SK-N-MC (cell line): ENCODE data around the gene RRAGB.
"Not testable (repeated sequence)": the region's sequence is repeated elsewhere in the genome, so short reads cannot be mapped to it uniquely, and the experiment has no call there.

Experiments used
- DNase-seq: peaks from one replicate; pipeline ENCODE4 v3.0.0-alpha.2; 2011; ENCODE audit warnings: low read depth, low spot score
- H3K27ac ChIP-seq: fragments of 200-600 bp; sonication (generic); 2 replicates; pipeline ENCODE4 v1.5.1; 2016; ENCODE audit warnings: mixed run types
- H3K36me3 ChIP-seq: fragments of 200-600 bp; sonication (generic); 2 replicates; pipeline ENCODE4 v1.6.1; 2017; ENCODE audit warnings: antibody characterized with exemption, low read length, mixed read lengths; ENCODE audit not compliant: insufficient read depth
- H3K4me3 ChIP-seq: fragments of 200-600 bp; sonication (generic); 2 replicates; pipeline ENCODE4 v1.5.1; 2016
- H3K9ac ChIP-seq: fragments of 200-600 bp; sonication (generic); 2 replicates; pipeline ENCODE4 v1.8.0; 2017; ENCODE audit warnings: mixed run types, mixed read lengths; ENCODE audit not compliant: insufficient read length
- H3K9me3 ChIP-seq: fragments of 200-600 bp; sonication (generic); 2 replicates; pipeline ENCODE4 v1.6.1; 2017; ENCODE audit warnings: low read depth, mild to moderate bottlenecking, antibody characterized with exemption, low read length, moderate library complexity, mixed read lengths
- EZH2 ChIP-seq: fragments of 200-600 bp; sonication (generic); IDR thresholded peaks from one replicate; pipeline ENCODE4 v1.6.1; 2017; ENCODE audit warnings: antibody characterized with exemption
- FOXP2 ChIP-seq: optimal IDR thresholded peaks from 2 replicates; pipeline ENCODE3; 2011; ENCODE audit warnings: mild to moderate bottlenecking, moderate library complexity; ENCODE audit not compliant: insufficient read depth; ENCODE audit errors: extremely low read length, control extremely low read depth
- POLR2AphosphoS5 ChIP-seq: IDR thresholded peaks from 2 replicates; pipeline ENCODE4 v1.6.1; 2012; ENCODE audit warnings: mild to moderate bottlenecking, low read depth, low read length, borderline replicate concordance

RRAGB gene

DNA sequence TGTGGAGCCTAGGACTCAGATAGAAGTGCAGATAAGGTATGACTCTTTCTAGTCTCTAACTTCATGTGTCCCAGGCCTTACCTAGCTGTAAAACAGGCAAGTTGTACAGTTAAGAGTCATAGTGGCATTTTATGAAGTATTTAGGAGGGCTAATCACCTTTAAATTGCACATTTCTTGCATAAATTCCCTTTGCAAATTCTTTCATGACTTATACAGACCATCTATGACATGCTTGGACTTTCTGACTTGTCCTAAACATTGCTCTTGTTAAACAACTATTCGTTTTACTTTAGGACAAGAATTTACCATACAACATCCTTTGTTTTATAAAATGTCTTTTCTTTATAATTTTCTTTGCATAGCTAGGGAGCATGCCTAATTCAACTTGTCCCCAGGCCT lies 7.8 kb upstream of the RRAGB start:
- H3K9me3 ChIP-seq: no peaks in the 10 kb centered on the region
- TF ChIP-seq EZH2 (no peak), POLR2AphosphoS5 (no peak), FOXP2 (no peak)
- no peak for DNase-seq

DNA sequence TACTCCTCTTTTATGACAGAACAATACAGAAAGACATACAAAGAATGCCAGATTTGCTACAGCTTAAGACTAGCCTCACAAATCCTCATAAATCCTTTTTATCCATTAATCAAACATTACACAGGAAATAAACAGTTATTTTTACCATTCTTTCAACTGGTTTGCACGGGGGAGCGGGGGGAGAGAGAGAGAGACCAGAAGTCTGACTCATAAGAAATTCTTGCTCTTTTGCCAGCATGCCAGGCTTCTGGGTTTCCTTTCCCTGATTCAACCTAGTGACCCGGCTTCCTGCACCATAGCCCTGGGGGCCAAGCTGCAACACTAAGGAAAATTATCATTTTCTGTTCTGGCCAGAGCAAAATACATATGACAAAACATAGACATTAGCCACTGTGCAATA lies 6.8 kb upstream of the RRAGB start:
- Histone ChIP-seq H3K36me3 (no peaks in the 10 kb centered on the region), H3K27ac (no peak overlapping the region), H3K4me3 (no peak overlapping the region), H3K9me3 (no peaks in the 10 kb centered on the region), H3K9ac (no peak overlapping the region)
- no peak for DNase-seq
- TF ChIP-seq POLR2AphosphoS5 (no peak), EZH2 (no peak), FOXP2 (no peak)

More for the DNA sequence above, 7.8 kb upstream of the RRAGB start:
- Histone ChIP-seq H3K4me3 (no peak overlapping the region), H3K9ac (no peak overlapping the region), H3K27ac (no peak overlapping the region), H3K36me3 (no peaks in the 10 kb centered on the region)

DNA sequence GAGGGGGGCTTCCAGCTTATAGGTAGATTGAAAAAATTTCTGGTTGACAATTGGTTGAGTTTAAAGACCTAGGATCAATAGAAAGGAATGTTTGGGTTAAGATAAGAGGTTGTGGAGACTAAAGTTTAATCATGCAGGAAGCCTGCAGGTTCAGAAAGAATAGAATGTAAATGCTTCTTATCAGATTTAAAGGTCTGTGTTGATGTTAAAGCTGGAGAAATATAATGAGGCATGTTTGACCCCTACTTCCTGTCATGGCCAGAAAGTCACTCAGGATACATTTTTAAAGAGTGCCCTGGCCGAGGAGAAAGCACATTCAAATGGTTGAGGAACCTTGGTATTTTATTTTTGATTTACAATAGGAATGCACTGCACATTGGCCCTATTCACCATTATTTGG lies 3.9 kb upstream of the RRAGB start:
- Histone ChIP-seq H3K9me3 (no peaks in the 10 kb centered on the region), H3K9ac (no peak overlapping the region), H3K27ac (no peak overlapping the region), H3K4me3 (no peak overlapping the region), H3K36me3 (no peaks in the 10 kb centered on the region)
- DNase-seq: no peak
- TF ChIP-seq EZH2 (no peak), POLR2AphosphoS5 (no peak), FOXP2 (no peak)

DNA sequence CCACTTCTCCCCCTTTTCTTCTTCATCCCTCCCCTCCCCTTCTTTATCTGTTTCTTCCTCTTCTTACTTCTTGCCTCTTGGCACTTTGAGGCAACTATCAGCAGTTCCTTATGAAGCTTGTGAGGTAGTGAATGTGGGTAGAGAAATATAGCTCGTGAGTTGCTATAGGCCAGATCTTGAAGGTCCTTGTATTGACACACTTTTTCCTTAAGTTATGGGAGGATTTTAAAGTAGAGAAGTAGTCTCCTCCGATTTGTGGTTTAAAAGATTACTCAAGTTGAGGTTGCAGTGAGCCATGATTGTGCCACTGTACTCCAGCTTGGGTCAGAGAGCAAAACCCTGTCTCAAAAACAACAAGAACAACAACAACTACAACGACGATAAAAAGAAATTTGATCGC lies 3.4 kb upstream of the RRAGB start:
- H3K9me3 ChIP-seq: no peaks in the 10 kb centered on the region
- no peak overlapping the region for H3K27ac ChIP-seq
- DNase-seq: no peak
- H3K9ac ChIP-seq: no peak overlapping the region
- no peaks in the 10 kb centered on the region for H3K36me3 ChIP-seq
- no peak for TF ChIP-seq EZH2
- no peak for TF ChIP-seq POLR2AphosphoS5
- TF ChIP-seq FOXP2: no peak
- no peak overlapping the region for H3K4me3 ChIP-seq

DNA sequence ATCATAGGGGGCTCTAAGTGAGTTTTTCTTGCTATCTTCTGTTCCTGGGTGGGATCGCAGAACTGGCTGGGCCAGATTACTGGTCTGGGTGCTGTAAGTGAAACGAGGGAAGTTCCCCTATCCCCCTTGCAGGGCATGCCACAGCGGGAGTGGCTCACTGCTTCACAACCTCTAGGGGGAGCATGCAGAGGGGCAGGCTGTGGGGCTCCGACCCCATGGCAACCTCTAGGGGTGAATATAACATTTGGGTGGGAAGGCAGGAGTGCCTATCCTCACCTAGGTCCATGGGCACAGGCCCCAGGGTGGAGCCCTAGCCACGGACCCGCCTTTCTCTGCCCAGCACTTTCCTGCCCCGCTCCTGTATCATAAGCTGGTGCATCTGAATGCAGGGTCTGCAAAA lies 1.7 kb upstream of the RRAGB start:
- H3K9me3 ChIP-seq: no peaks in the 10 kb centered on the region

DNA sequence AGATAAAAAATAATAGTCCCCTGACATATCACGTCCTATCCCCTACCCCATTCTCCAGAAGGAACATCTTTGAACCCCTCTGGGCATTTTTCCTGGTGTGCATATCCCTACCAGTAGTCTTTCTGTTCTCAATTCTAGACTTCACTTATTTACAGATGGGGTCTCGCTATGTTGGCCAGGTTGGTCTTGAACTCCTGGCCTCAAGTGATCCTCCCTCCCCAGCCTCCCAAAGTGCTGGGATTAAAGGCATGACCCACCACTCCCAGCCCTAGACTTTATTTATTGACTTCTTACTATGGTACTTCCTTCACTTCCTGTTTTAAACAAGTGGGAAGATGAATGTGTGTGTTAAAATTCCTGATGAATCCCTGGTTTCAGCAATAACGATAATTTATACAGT lies 612 bp upstream of the RRAGB start:
- H3K9ac ChIP-seq: no peak overlapping the region
- H3K4me3 ChIP-seq: peak overlapping the region; percentile 88
- H3K9me3 ChIP-seq: no peaks in the 10 kb centered on the region

More for the DNA sequence above, 1.7 kb upstream of the RRAGB start:
- Histone ChIP-seq H3K27ac (no peak overlapping the region), H3K9ac (no peak overlapping the region), H3K36me3 (no peaks in the 10 kb centered on the region), H3K4me3 (no peak overlapping the region)
- no peak for TF ChIP-seq POLR2AphosphoS5
- TF ChIP-seq EZH2: no peak
- no peak for TF ChIP-seq FOXP2
- no peak for DNase-seq

DNA sequence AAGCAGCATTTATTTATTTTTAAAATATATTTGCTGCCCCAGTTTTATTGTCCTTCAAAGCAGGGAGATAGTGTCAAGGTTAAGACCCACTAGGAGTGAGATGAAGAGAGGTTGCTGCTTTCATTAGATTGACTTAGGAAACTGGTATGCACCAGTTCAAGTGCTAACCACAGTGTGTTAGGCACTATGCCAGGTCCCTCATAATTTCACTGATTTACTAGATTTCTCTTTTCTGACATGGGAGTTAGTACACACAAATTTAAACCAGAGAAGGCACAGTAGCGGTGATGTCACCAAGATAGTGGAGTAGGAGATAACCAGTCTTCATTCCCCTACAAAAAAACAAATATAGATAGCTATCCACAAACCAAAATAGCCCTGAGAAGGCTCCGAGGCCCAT lies 14.3 kb downstream of the RRAGB start:
- Histone ChIP-seq H3K9ac (no peak overlapping the region), H3K9me3 (no peaks in the 10 kb centered on the region), H3K36me3 (peaks cover 36% of the 10 kb centered on the region), H3K4me3 (no peak overlapping the region), H3K27ac (no peak overlapping the region)
- no peak for DNase-seq
- TF ChIP-seq POLR2AphosphoS5: no peak
- TF ChIP-seq EZH2: no peak
- TF ChIP-seq FOXP2: no peak

More for the DNA sequence above, 612 bp upstream of the RRAGB start:
- DNase-seq: no peak
- H3K36me3 ChIP-seq: peaks cover 4% of the 10 kb centered on the region; the same call in 1 of the 2 replicates
- TF ChIP-seq EZH2 (no peak), POLR2AphosphoS5 (no peak), FOXP2 (no peak)
- H3K27ac ChIP-seq: peak overlapping the region; percentile 85

DNA sequence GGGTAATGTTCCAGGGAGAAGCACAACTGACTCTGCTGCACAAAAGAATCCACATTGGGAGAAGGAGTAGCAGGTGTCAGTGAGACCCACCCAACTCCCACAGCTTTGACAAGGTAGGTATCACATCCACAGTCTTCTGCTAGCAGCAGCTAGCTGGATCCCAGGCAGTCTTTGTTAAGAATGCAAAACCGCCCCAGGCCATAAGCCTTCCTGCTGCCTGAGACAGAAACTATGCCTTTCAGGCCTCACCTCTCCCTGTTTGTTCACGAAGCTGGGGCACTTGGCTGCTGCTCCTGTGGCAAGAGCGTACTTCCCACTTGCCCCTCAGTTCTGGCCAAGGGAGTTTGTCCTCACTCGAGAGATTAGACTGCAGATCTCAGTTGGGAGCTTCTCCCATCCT lies 21.4 kb downstream of the RRAGB start:
- no peak for DNase-seq
- H3K27ac ChIP-seq: no peak overlapping the region
- no peak for TF ChIP-seq POLR2AphosphoS5
- TF ChIP-seq FOXP2: no peak
- no peak for TF ChIP-seq EZH2
- H3K4me3 ChIP-seq: no peak overlapping the region
- no peak overlapping the region for H3K9ac ChIP-seq
- no peaks in the 10 kb centered on the region; the same call in 1 of the 2 replicates for H3K36me3 ChIP-seq
- no peaks in the 10 kb centered on the region for H3K9me3 ChIP-seq

DNA sequence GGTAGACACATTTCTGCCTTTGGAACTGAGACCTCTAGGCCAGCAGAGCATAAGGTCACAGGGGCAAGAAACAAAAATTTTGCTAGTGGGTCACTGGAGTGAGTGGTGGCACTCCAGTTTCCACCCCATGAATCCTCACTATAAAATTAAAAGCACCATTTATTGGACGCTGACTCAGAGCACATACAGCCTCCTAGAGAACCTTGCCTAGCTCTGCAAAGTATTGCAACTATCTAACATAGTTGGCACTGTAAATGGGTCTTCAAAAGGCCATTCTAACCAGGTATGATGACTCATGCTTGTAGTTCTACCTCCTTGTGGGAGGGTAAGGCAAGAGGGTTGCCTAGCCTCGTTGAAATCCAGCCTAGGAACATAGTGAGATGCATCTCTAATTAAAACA lies 25.1 kb downstream of the RRAGB start:
- Histone ChIP-seq H3K9me3 (no peaks in the 10 kb centered on the region), H3K9ac (no peak overlapping the region), H3K4me3 (no peak overlapping the region), H3K36me3 (no peaks in the 10 kb centered on the region; the same call in 1 of the 2 replicates), H3K27ac (no peak overlapping the region)
- no peak for DNase-seq
- TF ChIP-seq EZH2 (no peak), POLR2AphosphoS5 (no peak), FOXP2 (no peak)

DNA sequence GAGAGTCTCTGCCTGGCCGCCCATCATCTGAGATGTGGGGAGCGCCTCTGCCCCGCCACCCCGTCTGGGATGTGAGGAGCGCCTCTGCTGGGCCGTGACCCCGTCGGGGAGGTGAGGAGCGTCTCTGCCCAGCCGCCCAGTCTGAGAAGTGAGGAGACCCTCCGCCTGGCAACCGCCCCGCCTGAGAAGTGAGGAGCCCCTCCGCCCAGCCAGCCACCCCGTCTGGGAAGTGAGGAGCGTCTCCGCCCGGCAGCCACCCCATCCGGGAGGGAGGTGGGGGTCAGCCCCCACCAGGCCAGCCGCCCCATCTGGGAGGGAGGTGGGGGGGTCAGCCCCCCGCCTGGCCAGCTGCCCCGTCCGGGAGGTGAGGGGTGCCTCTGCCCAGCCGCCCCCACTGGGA lies 30.9 kb downstream of the RRAGB start:
- not testable (repeated sequence) for H3K9ac ChIP-seq, H3K9me3 ChIP-seq, DNase-seq, H3K4me3 ChIP-seq, H3K27ac ChIP-seq, H3K36me3 ChIP-seq
